Common myeloid progenitor, CD34-positive (primary cell): ENCODE data around the gene SLC13A5.
A peak's percentile ranks its signal among the peaks of the same experiment; 100 is the strongest.

Experiments used
- CTCF ChIA-PET: fragments of 350-600 bp; sonication (Branson Sonifier 250); formaldehyde crosslinking; loops from one replicate; lab custom pipeline; 2021; ENCODE audit warnings: antibody characterized with exemption; lab: Charles Lee
- POLR2A ChIA-PET: fragments of 350-600 bp; sonication (Branson Sonifier 250); formaldehyde crosslinking; loops from one replicate; lab custom pipeline; 2021; ENCODE audit warnings: antibody characterized with exemption; lab: Charles Lee
- DNase-seq, 3 donors: peaks; one replicate each; pipeline versions ENCODE4 v3.0.0 to v3.0.0-alpha.2; 2013
- H3K27ac ChIP-seq, 2 experiments: 1 replicate in 1 of 2; 2 replicates in 1 of 2; pipeline ENCODE4 v1.7.0; 2013; ENCODE audit warnings: inconsistent platforms in 2 of 2, low read length in 2 of 2, mild to moderate bottlenecking in 2 of 2, low read depth in 1 of 2, moderate library complexity in 1 of 2; ENCODE audit not compliant: severe bottlenecking in 2 of 2, insufficient read depth in 1 of 2, poor library complexity in 1 of 2
- H3K27me3 ChIP-seq, 5 experiments: replicated peaks in 2 of 5; 1 replicate in 3 of 5; 2 replicates in 2 of 5; pipeline versions ENCODE4 v1.6.1 to v1.7.0; 2013; ENCODE audit warnings: low read length in 4 of 5, mild to moderate bottlenecking in 2 of 5, moderate library complexity in 2 of 5, inconsistent platforms in 1 of 5; ENCODE audit not compliant: insufficient read depth in 5 of 5, control insufficient read depth in 4 of 5
- H3K36me3 ChIP-seq, 4 experiments: 1 replicate in 2 of 4; 2 replicates in 2 of 4; pipeline versions ENCODE4 v1.6.1 to v1.7.0; 2013; ENCODE audit warnings: low read length in 3 of 4, control low read depth in 1 of 4, mild to moderate bottlenecking in 1 of 4; ENCODE audit not compliant: control insufficient read depth in 4 of 4, insufficient read depth in 4 of 4
- H3K4me1 ChIP-seq, 4 experiments: 1 replicate in 3 of 4; 2 replicates in 1 of 4; pipeline versions ENCODE4 v1.6.1 to v1.7.1; 2013; ENCODE audit warnings: low read length in 3 of 4, mild to moderate bottlenecking in 3 of 4, control low read depth in 1 of 4, inconsistent platforms in 1 of 4, moderate library complexity in 1 of 4; ENCODE audit not compliant: control insufficient read depth in 4 of 4, insufficient read depth in 4 of 4; ENCODE audit errors: control extremely low read depth in 1 of 4
- H3K4me3 ChIP-seq, 7 experiments: 1 replicate in 4 of 7; 2 replicates in 3 of 7; pipeline versions ENCODE4 v1.5.1 to v1.7.0; 2013; ENCODE audit warnings: mild to moderate bottlenecking in 7 of 7, low read length in 6 of 7, moderate library complexity in 6 of 7, inconsistent platforms in 2 of 7, low read depth in 2 of 7, control low read depth in 1 of 7; ENCODE audit not compliant: insufficient read depth in 4 of 7, control insufficient read depth in 1 of 7; ENCODE audit errors: extremely low read depth in 1 of 7
- H3K9me3 ChIP-seq, 5 experiments: 1 replicate in 4 of 5; 2 replicates in 1 of 5; pipeline versions ENCODE4 v1.6.1 to v1.7.1; 2013; ENCODE audit warnings: low read length in 4 of 5, mild to moderate bottlenecking in 2 of 5, inconsistent platforms in 1 of 5, low read depth in 1 of 5, moderate library complexity in 1 of 5; ENCODE audit not compliant: control insufficient read depth in 4 of 5, insufficient read depth in 2 of 5; ENCODE audit errors: control extremely low read depth in 1 of 5
- WGBS: methylation state at CpG from one replicate; pipeline ENCODE4 v1.1.5; 2013; ENCODE audit not compliant: insufficient coverage; 5-methylcytosine and 5-hydroxymethylcytosine counted together

Gene SLC13A5

GRCh38 chr17:6642592-6642991, 70.6 kb downstream of the SLC13A5 start:
- no peaks in the 10 kb centered on the region for H3K27me3 ChIP-seq
- no peak overlapping the region for H3K4me3 ChIP-seq
- peaks cover 6 to 29% (median 17%) of the 10 kb centered on the region in 4 experiments for H3K36me3 ChIP-seq
- CTCF ChIA-PET, result interaction anchor here (1.8 kb wide), 1 partner anchor 8 kb away, joined by 7 read pairs; the partner anchor contains the start of genes C17orf100 and MED31
- 100% methylated on average over 1 of the region's 2 CpGs for WGBS
- POLR2A ChIA-PET, result no interaction called here
- no peak for DNase-seq
- no peak overlapping the region for H3K27ac ChIP-seq
- H3K9me3 ChIP-seq, result no peaks in the 10 kb centered on the region
- H3K4me1 ChIP-seq, result peaks cover 7 to 37% (median 31%) of the 10 kb centered on the region in 4 experiments

GRCh38 chr17:6641247-6641863, 71.8 kb downstream of the SLC13A5 start:
- H3K4me3 ChIP-seq, result peak overlapping the region; percentile 88 to 97 (median 90)
- H3K27me3 ChIP-seq, result no peaks in the 10 kb centered on the region
- 8% methylated on average over 19 of the region's 20 CpGs for WGBS
- ChIA-PET POLR2A (no interaction called here), CTCF (interaction anchor here (1.8 kb wide), 1 partner anchor 9 kb away, joined by 7 read pairs; the partner anchor contains the start of genes C17orf100 and MED31)
- no peaks in the 10 kb centered on the region for H3K9me3 ChIP-seq
- no peak for DNase-seq
- peak overlapping the region; percentile 58 to 91 for H3K27ac ChIP-seq
- H3K36me3 ChIP-seq, result peaks cover 4 to 23% (median 14%) of the 10 kb centered on the region in 4 experiments
- peaks cover 7 to 38% (median 31%) of the 10 kb centered on the region in 4 experiments for H3K4me1 ChIP-seq

GRCh38 chr17:6640536-6641246, 72.5 kb downstream of the SLC13A5 start, which contains the start of the genes KIAA0753 and TXNDC17:
Gene KIAA0753 (minus strand): TSS chr17:6640711. CDS start chr17:6635103, 5,608 bp downstream.
Gene TXNDC17 (plus strand): TSS chr17:6641060. CDS start chr17:6641083, 23 bp downstream.
- ChIA-PET POLR2A (no interaction called here), CTCF (interaction anchor here (1.7 kb wide), 1 partner anchor 10 kb away, joined by 5 read pairs; no protein-coding TSS in a partner anchor)
- Histone ChIP-seq H3K27ac (peak within 1 kb of the TSS; percentile 77 to 91), H3K27me3 (no peaks in the 10 kb centered on the region), H3K36me3 (peaks cover 4 to 20% (median 13%) of the 10 kb centered on the region in 4 experiments), H3K4me1 (peaks cover 7 to 38% (median 31%) of the 10 kb centered on the region in 4 experiments), H3K4me3 (peak within 1 kb of the TSS; percentile 88 to 97 (median 90)), H3K9me3 (no peaks in the 10 kb centered on the region)
- WGBS, result 0% methylated on average over 49 of the region's 52 CpGs
- peak; percentile 88 to 90 (median 89) for DNase-seq

GRCh38 chr17:6639586-6640535, 73.3 kb downstream of the SLC13A5 start:
- peaks cover 7 to 38% (median 31%) of the 10 kb centered on the region in 4 experiments for H3K4me1 ChIP-seq
- CTCF ChIA-PET, result interaction anchor here (1.7 to 2.0 kb wide), 2 partner anchors 8 to 10 kb away, joined by 5 read pairs; no protein-coding TSS in a partner anchor
- WGBS, result under 1% methylated on average over 57 of the region's 67 CpGs
- peak overlapping the region; percentile 77 to 91 for H3K27ac ChIP-seq
- peak overlapping the region; percentile 88 to 97 (median 90) for H3K4me3 ChIP-seq
- DNase-seq, result peak in 2 of 3 donors; percentile 37 to 59
- H3K36me3 ChIP-seq, result peaks cover 4 to 19% (median 11%) of the 10 kb centered on the region in 4 experiments
- no peaks in the 10 kb centered on the region for H3K27me3 ChIP-seq
- POLR2A ChIA-PET, result interaction anchor here (0.8 kb wide), 1 partner anchor 12 kb away, joined by 3 read pairs; the partner anchor contains the start of genes C17orf100 and MED31
- no peaks in the 10 kb centered on the region for H3K9me3 ChIP-seq

- Histone ChIP-seq H3K9me3 (no peaks in the 10 kb centered on the region), H3K4me1 (peaks cover 7 to 38% (median 31%) of the 10 kb centered on the region in 4 experiments), H3K27me3 (no peaks in the 10 kb centered on the region), H3K4me3 (peak overlapping the region in 6 of 7 experiments; percentile 88 to 96 (median 90)), H3K27ac (peak overlapping the region in 1 of 2 experiments; percentile 91), H3K36me3 (peaks cover 4 to 17% (median 10%) of the 10 kb centered on the region in 4 experiments)
- WGBS, result 63% methylated on average over 11 of the region's 15 CpGs
- ChIA-PET POLR2A (interaction anchor here (0.8 kb wide), 1 partner anchor 12 kb away, joined by 3 read pairs; the partner anchor contains the start of genes C17orf100 and MED31), CTCF (interaction anchor here (0.6 to 2.0 kb wide), 3 partner anchors 9 to 203 kb away, joined by 3 to 5 read pairs (median 5); no protein-coding TSS in a partner anchor)
- DNase-seq, result no peak
These were observed 74.1 kb downstream of the SLC13A5 start for GRCh38 chr17:6639014-6639585.
